HEK293 (cell line): Measurements from ENCODE around the gene SCN3A.

Source experiments
- ZNF416 ChIP-seq: fragments of 450-650 bp; formaldehyde crosslinking; IDR thresholded peaks from 2 replicates; pipeline ENCODE4 v1.5.1; 2016; ENCODE audit warnings: missing biosample characterization, missing genetic modification characterization
- TF ChIP-seq, protein P1 (sequence below): sonication (generic); formaldehyde crosslinking; IDR thresholded peaks from 2 replicates; pipeline ENCODE4 v1.8.1; 2022; ENCODE audit warnings: mild to moderate bottlenecking, moderate library complexity, missing genetic modification reagents
- TF ChIP-seq, protein P2 (sequence below): fragments of 450-650 bp; formaldehyde crosslinking; IDR thresholded peaks from 2 replicates; pipeline ENCODE4 v1.5.1; 2016; ENCODE audit warnings: missing biosample characterization, missing genetic modification characterization

DNA sequence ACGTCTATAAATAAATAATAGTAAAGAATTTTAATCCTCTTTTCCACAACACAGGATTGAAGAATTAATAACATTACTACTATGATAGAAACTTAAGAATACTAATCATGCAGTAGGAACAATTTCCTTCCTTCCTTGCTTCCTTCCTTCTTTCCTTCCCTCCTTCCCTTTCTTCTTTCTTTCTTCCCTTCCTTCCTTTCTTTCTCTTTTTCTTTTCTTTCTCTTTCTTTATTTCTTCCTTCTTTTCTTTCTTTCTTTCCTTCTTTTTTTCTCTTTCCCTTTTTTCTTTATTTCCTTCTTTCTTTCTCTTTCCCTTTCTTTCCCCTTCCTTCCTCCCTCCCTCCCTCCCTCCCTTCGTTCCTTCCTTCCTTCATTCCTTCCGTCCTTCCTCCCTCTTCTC lies 77.6 kb downstream of the SCN3A start:
- TF ChIP-seq, protein P1, sequence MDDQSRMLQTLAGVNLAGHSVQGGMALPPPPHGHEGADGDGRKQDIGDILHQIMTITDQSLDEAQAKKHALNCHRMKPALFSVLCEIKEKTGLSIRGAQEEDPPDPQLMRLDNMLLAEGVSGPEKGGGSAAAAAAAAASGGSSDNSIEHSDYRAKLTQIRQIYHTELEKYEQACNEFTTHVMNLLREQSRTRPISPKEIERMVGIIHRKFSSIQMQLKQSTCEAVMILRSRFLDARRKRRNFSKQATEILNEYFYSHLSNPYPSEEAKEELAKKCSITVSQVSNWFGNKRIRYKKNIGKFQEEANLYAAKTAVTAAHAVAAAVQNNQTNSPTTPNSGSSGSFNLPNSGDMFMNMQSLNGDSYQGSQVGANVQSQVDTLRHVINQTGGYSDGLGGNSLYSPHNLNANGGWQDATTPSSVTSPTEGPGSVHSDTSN (CRISPR knock-in tag): no peak
- no peak for TF ChIP-seq ZNF416 (tag by site-specific recombination)
- TF ChIP-seq, protein P2, sequence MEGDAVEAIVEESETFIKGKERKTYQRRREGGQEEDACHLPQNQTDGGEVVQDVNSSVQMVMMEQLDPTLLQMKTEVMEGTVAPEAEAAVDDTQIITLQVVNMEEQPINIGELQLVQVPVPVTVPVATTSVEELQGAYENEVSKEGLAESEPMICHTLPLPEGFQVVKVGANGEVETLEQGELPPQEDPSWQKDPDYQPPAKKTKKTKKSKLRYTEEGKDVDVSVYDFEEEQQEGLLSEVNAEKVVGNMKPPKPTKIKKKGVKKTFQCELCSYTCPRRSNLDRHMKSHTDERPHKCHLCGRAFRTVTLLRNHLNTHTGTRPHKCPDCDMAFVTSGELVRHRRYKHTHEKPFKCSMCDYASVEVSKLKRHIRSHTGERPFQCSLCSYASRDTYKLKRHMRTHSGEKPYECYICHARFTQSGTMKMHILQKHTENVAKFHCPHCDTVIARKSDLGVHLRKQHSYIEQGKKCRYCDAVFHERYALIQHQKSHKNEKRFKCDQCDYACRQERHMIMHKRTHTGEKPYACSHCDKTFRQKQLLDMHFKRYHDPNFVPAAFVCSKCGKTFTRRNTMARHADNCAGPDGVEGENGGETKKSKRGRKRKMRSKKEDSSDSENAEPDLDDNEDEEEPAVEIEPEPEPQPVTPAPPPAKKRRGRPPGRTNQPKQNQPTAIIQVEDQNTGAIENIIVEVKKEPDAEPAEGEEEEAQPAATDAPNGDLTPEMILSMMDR (tag by site-specific recombination): no peak
